Small intestine (tissue), 7 donors: Measurements from ENCODE around the gene DNAH8. TPM values are rescaled to one million over a fixed set of nuclear protein-coding genes. Genes with fewer than 3 reads are reported as not detected.

Experiments used
- DNase-seq, 2 donors: peaks; one replicate each; pipeline versions ENCODE4 v3.0.0 to v3.0.0-alpha.2; 2013
- FAIRE-seq: peaks from 2 replicates; lab custom pipeline; 2012; peaks lifted over from hg19 to GRCh38; lab: Jason Lieb, UNC
- H3K27ac ChIP-seq, 3 donors: one replicate each; pipeline ENCODE4 v1.5.1; 2013; ENCODE audit warnings: low read length in 2 of 3, mild to moderate bottlenecking in 2 of 3, control low read depth in 1 of 3, inconsistent platforms in 1 of 3, low read depth in 1 of 3, moderate library complexity in 1 of 3
- H3K27me3 ChIP-seq, 3 donors: one replicate each; pipeline ENCODE4 v1.6.1; 2013; ENCODE audit warnings: low read length in 3 of 3, inconsistent platforms in 1 of 3; ENCODE audit not compliant: control insufficient read depth in 3 of 3, insufficient read depth in 3 of 3
- H3K36me3 ChIP-seq, 3 donors: one replicate each; pipeline ENCODE4 v1.6.1; 2013; ENCODE audit warnings: low read length in 3 of 3, inconsistent platforms in 1 of 3, low read depth in 1 of 3, mild to moderate bottlenecking in 1 of 3, moderate library complexity in 1 of 3; ENCODE audit not compliant: control insufficient read depth in 3 of 3, insufficient read depth in 2 of 3
- H3K4me1 ChIP-seq, 3 donors: one replicate each; pipeline ENCODE4 v1.6.1; 2013; ENCODE audit warnings: low read length in 2 of 3, inconsistent platforms in 1 of 3, low read depth in 1 of 3, mild to moderate bottlenecking in 1 of 3, moderate library complexity in 1 of 3; ENCODE audit not compliant: control insufficient read depth in 3 of 3, insufficient read depth in 2 of 3
- H3K4me3 ChIP-seq, 3 donors: one replicate each; pipeline ENCODE4 v1.5.1; 2013; ENCODE audit warnings: low read length in 3 of 3, control low read depth in 1 of 3, inconsistent platforms in 1 of 3, low read depth in 1 of 3, mild to moderate bottlenecking in 1 of 3, moderate library complexity in 1 of 3
- H3K9me3 ChIP-seq, 2 donors: one replicate each; pipeline ENCODE4 v1.6.1; 2013; ENCODE audit warnings: low read depth in 1 of 2, low read length in 1 of 2; ENCODE audit not compliant: control insufficient read depth in 2 of 2, insufficient read depth in 1 of 2
- WGBS, 3 donors: extraction: QIAGEN DNeasy Blood & Tissue Kit; methylation state at CpG; one replicate each; pipeline ENCODE4 v1.1.7; 2013; 5-methylcytosine and 5-hydroxymethylcytosine counted together
- polyA plus RNA-seq, 4 donors: library from polyadenylated mRNA; stranded (reverse) in 3 of 4; unstranded in 1 of 4; fragments of 200-250 nt in 3 of 4; fragments of 120-200 nt in 1 of 4; gene quantifications; one replicate each; pipeline versions ENCODE4 v1.2.1 to v1.2.3, GENCODE V29; 2013
- donor health status: healthy with polysubstance abuse.
- donor health status: control.
- donor health status: control.
- donor health status: Bipolar disorder and iron deficiency.
- donor health status: healthy.

The DNAH8 gene
- polyA plus RNA-seq, 4 donors: under 0.01 to 0.01 (median 0.01) TPM; not detected in 1

- H3K36me3 ChIP-seq: no peaks in the 10 kb centered on the region
- H3K4me3 ChIP-seq: no peak overlapping the region
- 18 to 48% (median 28%) methylated on average over 3 of the region's 3 CpGs for WGBS, 3 donors
- H3K4me1 ChIP-seq: no peaks in the 10 kb centered on the region
- FAIRE-seq (no peak), DNase-seq (no peak)
- no peak overlapping the region for H3K27ac ChIP-seq
- peaks cover 0 to 14% (median 4%) of the 10 kb centered on the region in 3 donors for H3K27me3 ChIP-seq
- H3K9me3 ChIP-seq: no peaks in the 10 kb centered on the region
Measured at GRCh38 chr6:39005774-39006173, 290.7 kb downstream of the DNAH8 start.

GRCh38 chr6:39007575-39007974 lies 292.5 kb downstream of the DNAH8 start:
- no peaks in the 10 kb centered on the region for H3K9me3 ChIP-seq
- peaks cover 2 to 8% (median 3%) of the 10 kb centered on the region in 3 donors for H3K27me3 ChIP-seq
- DNase-seq (no peak), FAIRE-seq (no peak)
- no peak overlapping the region for H3K27ac ChIP-seq
- no peak overlapping the region for H3K4me3 ChIP-seq
- no peaks in the 10 kb centered on the region for H3K4me1 ChIP-seq
- WGBS, 3 donors: 42 to 76% (median 57%) methylated on average over 3 of the region's 3 CpGs
- no peaks in the 10 kb centered on the region for H3K36me3 ChIP-seq

GRCh38 chr6:39008737-39009136 lies 293.6 kb downstream of the DNAH8 start:
- FAIRE-seq: no peak
- 8 to 20% (median 13%) methylated on average over 1 of the region's 1 CpG for WGBS, 3 donors
- Histone ChIP-seq H3K27me3 (peaks cover 2 to 8% (median 3%) of the 10 kb centered on the region in 3 donors), H3K4me1 (no peaks in the 10 kb centered on the region), H3K36me3 (no peaks in the 10 kb centered on the region), H3K4me3 (no peak overlapping the region), H3K27ac (no peak overlapping the region), H3K9me3 (no peaks in the 10 kb centered on the region)
- no peak for DNase-seq

- H3K4me3 ChIP-seq: no peak overlapping the region
- WGBS, 3 donors: 0 to 84% (median 0%) methylated on average over 1 of the region's 1 CpG
- DNase-seq: no peak
- no peaks in the 10 kb centered on the region for H3K36me3 ChIP-seq
- peaks cover 2 to 8% (median 3%) of the 10 kb centered on the region in 3 donors for H3K27me3 ChIP-seq
- H3K27ac ChIP-seq: no peak overlapping the region
- H3K9me3 ChIP-seq: no peaks in the 10 kb centered on the region
- no peak for FAIRE-seq
- H3K4me1 ChIP-seq: no peaks in the 10 kb centered on the region
Measured at GRCh38 chr6:39009476-39009875, 294.4 kb downstream of the DNAH8 start.

- no peak for FAIRE-seq
- Histone ChIP-seq H3K4me3 (no peak overlapping the region), H3K27me3 (no peaks in the 10 kb centered on the region), H3K27ac (no peak overlapping the region), H3K36me3 (no peaks in the 10 kb centered on the region), H3K4me1 (no peaks in the 10 kb centered on the region), H3K9me3 (peaks cover 0 to 3% of the 10 kb centered on the region in 2 donors)
- 82 to 88% (median 85%) methylated on average over 7 of the region's 7 CpGs for WGBS, 3 donors
- no peak for DNase-seq
Measured at GRCh38 chr6:39016839-39017546, 301.9 kb downstream of the DNAH8 start.

- Histone ChIP-seq H3K4me3 (no peak overlapping the region), H3K27me3 (no peaks in the 10 kb centered on the region), H3K36me3 (no peaks in the 10 kb centered on the region), H3K27ac (no peak overlapping the region), H3K4me1 (no peaks in the 10 kb centered on the region), H3K9me3 (peaks cover 0 to 3% of the 10 kb centered on the region in 2 donors)
- no peak for DNase-seq
- FAIRE-seq: no peak
- WGBS, 3 donors: 69 to 80% (median 70%) methylated on average over 4 of the region's 4 CpGs
Measured at GRCh38 chr6:39017547-39017880, 302.4 kb downstream of the DNAH8 start.

- Histone ChIP-seq H3K27ac (no peak overlapping the region), H3K4me1 (no peaks in the 10 kb centered on the region), H3K4me3 (no peak overlapping the region), H3K36me3 (no peaks in the 10 kb centered on the region), H3K9me3 (peaks cover 0 to 3% of the 10 kb centered on the region in 2 donors), H3K27me3 (no peaks in the 10 kb centered on the region)
- WGBS, 3 donors: 45 to 58% (median 50%) methylated on average over 5 of the region's 5 CpGs
- FAIRE-seq (no peak), DNase-seq (peak; percentile 2 to 8)
Measured at GRCh38 chr6:39018103-39018502, 303.0 kb downstream of the DNAH8 start.

- 62 to 72% (median 69%) methylated on average over 2 of the region's 2 CpGs for WGBS, 3 donors
- H3K4me1 ChIP-seq: no peaks in the 10 kb centered on the region
- no peak overlapping the region for H3K4me3 ChIP-seq
- no peak overlapping the region for H3K27ac ChIP-seq
- no peaks in the 10 kb centered on the region for H3K36me3 ChIP-seq
- no peaks in the 10 kb centered on the region for H3K27me3 ChIP-seq
- H3K9me3 ChIP-seq: peaks cover 0 to 3% of the 10 kb centered on the region in 2 donors
- no peak for DNase-seq
- FAIRE-seq: no peak
Measured at GRCh38 chr6:39020136-39020535, 305.0 kb downstream of the DNAH8 start.

- WGBS, 3 donors: 50 to 67% (median 59%) methylated on average over 2 of the region's 2 CpGs
Measured at GRCh38 chr6:39021041-39021440, 305.9 kb downstream of the DNAH8 start.

More at GRCh38 chr6:39021041-39021440, 305.9 kb downstream of the DNAH8 start:
- no peaks in the 10 kb centered on the region for H3K27me3 ChIP-seq
- H3K4me1 ChIP-seq: no peaks in the 10 kb centered on the region
- H3K27ac ChIP-seq: no peak overlapping the region
- no peak for FAIRE-seq
- DNase-seq: peak in 1 of 2 donors; percentile 10
- H3K36me3 ChIP-seq: no peaks in the 10 kb centered on the region
- no peak overlapping the region for H3K4me3 ChIP-seq
- H3K9me3 ChIP-seq: peaks cover 0 to 3% of the 10 kb centered on the region in 2 donors
